ENCODE results near the gene MAEA.

Gene MAEA

GRCh38 chr4:1338752-1339414 is 49.2 kb downstream of the MAEA start:
- DNase-seq, result no peak

- no peak for DNase-seq
Observed at GRCh38 chr4:1339489-1339888, 49.8 kb downstream of the MAEA start.

GRCh38 chr4:1340181-1340747 is 50.6 kb downstream of the MAEA start:
- no peak for DNase-seq

- no peak for DNase-seq
Observed at GRCh38 chr4:1340861-1341260, 51.2 kb downstream of the MAEA start.

- no peak for DNase-seq
Observed at GRCh38 chr4:1342003-1342402, 52.3 kb downstream of the MAEA start.

GRCh38 chr4:1344696-1345095 is 55.0 kb downstream of the MAEA start:
- DNase-seq, result no peak

- peak; percentile 70 for DNase-seq
Observed at GRCh38 chr4:1345903-1346780, 56.5 kb downstream of the MAEA start.

GRCh38 chr4:1346781-1347409 is 57.2 kb downstream of the MAEA start, which contains the start of gene UVSSA:
Gene UVSSA (plus strand): TSS chr4:1347208. CDS start chr4:1348092, 884 bp downstream.
- DNase-seq, result peak; percentile 99

- peak; percentile 66 for DNase-seq
Observed at GRCh38 chr4:1347410-1347864, 57.7 kb downstream of the MAEA start.

GRCh38 chr4:1348014-1348513 is 58.4 kb downstream of the MAEA start:
- DNase-seq, result no peak

- no peak for DNase-seq
Observed at GRCh38 chr4:1348746-1349145, 59.1 kb downstream of the MAEA start.

GRCh38 chr4:1349359-1350168 is 59.9 kb downstream of the MAEA start:
- no peak for DNase-seq

GRCh38 chr4:1350169-1350520 is 60.5 kb downstream of the MAEA start:
- no peak for DNase-seq

- peak; percentile 81 for DNase-seq
Observed at GRCh38 chr4:1351854-1352566, 62.3 kb downstream of the MAEA start.

- DNase-seq, result no peak
Observed at GRCh38 chr4:1352567-1352900, 62.8 kb downstream of the MAEA start.

- DNase-seq, result no peak
Observed at GRCh38 chr4:1353186-1354055, 63.7 kb downstream of the MAEA start.

- no peak for DNase-seq
Observed at GRCh38 chr4:1354136-1354982, 64.7 kb downstream of the MAEA start.

- DNase-seq, result no peak
Observed at GRCh38 chr4:1354983-1355275, 65.2 kb downstream of the MAEA start.

GRCh38 chr4:1355378-1355777 is 65.7 kb downstream of the MAEA start:
- no peak for DNase-seq

All from NCI-H82 (cell line).